HepG2 (cell line): ENCODE measurements around the gene IRX4. TPM values are rescaled to one million over a fixed set of nuclear protein-coding genes. Genes with fewer than 3 reads are reported as not detected.

Experiments
- GLMP ChIP-seq: sonication (generic); formaldehyde crosslinking; IDR thresholded peaks from 2 replicates; pipeline ENCODE4 v1.9.0; 2021; ENCODE audit warnings: missing genetic modification reagents, mild to moderate bottlenecking, borderline replicate concordance
- GRHL1 ChIP-seq: sonication (generic); formaldehyde crosslinking; conservative IDR thresholded peaks from 2 replicates; pipeline ENCODE4 v1.8.0; 2022; ENCODE audit warnings: missing genetic modification reagents
- HNRNPLL ChIP-seq: fragments of 200-400 bp; formaldehyde crosslinking; IDR thresholded peaks from 2 replicates; pipeline ENCODE4 v1.6.1; 2017; ENCODE audit warnings: mild to moderate bottlenecking, low read depth, low read length; ENCODE audit not compliant: poor library complexity, severe bottlenecking
- KIAA2018 ChIP-seq: sonication (generic); formaldehyde crosslinking; IDR thresholded peaks from 2 replicates; pipeline ENCODE4 v1.5.0; 2020; ENCODE audit warnings: mild to moderate bottlenecking, missing genetic modification reagents, borderline replicate concordance
- MAFF ChIP-seq: IDR thresholded peaks from 2 replicates; pipeline ENCODE4 v1.6.1; 2011; ENCODE audit warnings: low read depth, low read length, improper control_type of control experiment
- PBX3 ChIP-seq: sonication (generic); formaldehyde crosslinking; IDR thresholded peaks from 2 replicates; pipeline ENCODE4 v1.8.1; 2023; ENCODE audit warnings: missing genetic modification reagents, inconsistent platforms, borderline replicate concordance
- PPARG ChIP-seq: conservative IDR thresholded peaks from 2 replicates; pipeline ENCODE4 v1.6.1; 2016; ENCODE audit warnings: missing biosample characterization, missing genetic modification reagents
- RNF2 ChIP-seq: fragments of 450-650 bp; conservative IDR thresholded peaks from 2 replicates; pipeline ENCODE4 v1.6.1; 2016; ENCODE audit warnings: low read depth
- SKIL ChIP-seq: sonication (generic); formaldehyde crosslinking; IDR thresholded peaks from 2 replicates; pipeline ENCODE4 v1.8.0; 2022; ENCODE audit warnings: missing genetic modification reagents, mild to moderate bottlenecking, moderate library complexity, borderline replicate concordance
- SRY ChIP-seq: sonication (generic); formaldehyde crosslinking; IDR thresholded peaks from 2 replicates; pipeline ENCODE4 v1.8.0; 2022; ENCODE audit warnings: mild to moderate bottlenecking, missing genetic modification reagents
- ZBTB20 ChIP-seq: sonication (generic); formaldehyde crosslinking; IDR thresholded peaks from 2 replicates; pipeline ENCODE4 v1.8.1; 2023; ENCODE audit warnings: missing genetic modification reagents, low read depth, mild to moderate bottlenecking, borderline replicate concordance
- ZFY ChIP-seq: sonication (generic); formaldehyde crosslinking; IDR thresholded peaks from 2 replicates; pipeline ENCODE4 v1.4.0; 2020; ENCODE audit warnings: missing genetic modification reagents
- polyA plus RNA-seq, 8 experiments: library from polyadenylated mRNA; depleted of rRNA in 3 of 8; stranded (reverse) in 7 of 8; unstranded in 1 of 8; fragments of >200 nt; fragmentation: Illumina TruSeq in 4 of 8; extraction: Trizol in 4 of 8; gene quantifications; 2 replicates each; pipeline versions ENCODE4 v1.2.1 to v1.2.3, GENCODE V29; 2011 to 2016; ENCODE audit warnings: low read depth in 4 of 8, missing spikeins in 1 of 8, mixed read lengths in 1 of 8; ENCODE audit not compliant: insufficient read depth in 1 of 8
- total RNA-seq, 5 experiments: library from RNA; depleted of rRNA; stranded (reverse); fragments of >200 nt; fragmentation: Illumina TruSeq; extraction: Trizol; gene quantifications; 2 replicates each; pipeline ENCODE4 v1.2.3, GENCODE V29; 2016; ENCODE audit warnings: low read depth in 1 of 5

IRX4 gene
- total and polyA plus RNA-seq, 2 of the 13 experiments (the other 11 are each of a cell fraction or from before 2014, with no cell fraction given): not detected

- TF ChIP-seq SKIL (CRISPR knock-in tag) (no peak), SRY (CRISPR knock-in tag) (no peak), ZFY (CRISPR knock-in tag) (peak; percentile 56), GRHL1 (no peak), MAFF (no peak), KIAA2018 (no peak), PBX3 (CRISPR knock-in tag) (no peak), ZBTB20 (CRISPR knock-in tag) (no peak), GLMP (no peak), RNF2 (0 out of 2 replicates have a peak, but pooled peaks have one; percentile 28), HNRNPLL (no peak), PPARG (CRISPR knock-in tag) (0 out of 2 replicates have a peak, but pooled peaks have one; percentile 18)
Measured at GRCh38 chr5:1836891-1837880, 45.5 kb downstream of the IRX4 start (continued).
